Erythroblast (primary cell): Measurements from ENCODE around the gene PGM3.

Experiments
- GATA1 ChIP-seq: IDR thresholded peaks from 2 replicates; pipeline ENCODE4 v1.6.1; 2011; ENCODE audit warnings: low read depth, mild to moderate bottlenecking, control low read depth, low read length, moderate library complexity
- POLR2A ChIP-seq: IDR thresholded peaks from 2 replicates; pipeline ENCODE4 v1.6.1; 2011; ENCODE audit warnings: mild to moderate bottlenecking, low read length

DNA sequence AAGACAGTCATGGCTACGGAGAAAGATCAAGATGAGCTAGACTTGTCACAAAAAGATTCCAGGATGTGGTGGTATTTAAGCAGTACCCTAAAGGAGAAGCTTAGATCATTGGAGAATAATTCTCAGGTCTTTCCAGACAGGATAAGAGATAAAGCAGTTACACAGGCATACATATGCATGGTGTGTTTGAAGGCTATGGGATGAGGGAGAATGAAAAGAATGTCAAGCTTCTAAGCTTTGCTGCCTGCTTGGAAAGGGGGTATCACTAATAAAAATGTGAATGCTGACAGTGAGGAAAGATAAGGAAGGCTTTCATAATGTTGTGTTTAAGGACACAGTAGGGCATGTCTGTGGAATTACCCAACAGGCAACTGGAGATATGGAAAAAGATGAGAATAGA, 28.2 kb upstream of the PGM3 start:
- no peak for TF ChIP-seq POLR2A
- no peak for TF ChIP-seq GATA1
